LNCaP clone FGC (cell line): ENCODE measurements around the gene KRTAP3-2.

Source experiments
- DNase-seq: peaks from one replicate; pipeline ENCODE4 v3.0.0-alpha.2; 2011; ENCODE audit warnings: low read depth
- H3K4me3 ChIP-seq: 2 replicates; pipeline ENCODE4 v1.5.1; 2011; ENCODE audit warnings: mild to moderate bottlenecking, low read depth, low read length, control low read depth
- CTCF ChIP-seq: IDR thresholded peaks from 2 replicates; pipeline ENCODE4 v1.5.1; 2012; ENCODE audit warnings: mild to moderate bottlenecking; ENCODE audit not compliant: control insufficient read depth, insufficient read depth; ENCODE audit errors: extremely low read depth

The KRTAP3-2 gene

GRCh38 chr17:40958086-40958953, 41.4 kb downstream of the KRTAP3-2 start:
- DNase-seq: peak; percentile 89
- TF ChIP-seq CTCF: no peak
- no peak overlapping the region for H3K4me3 ChIP-seq

- DNase-seq: no peak
- TF ChIP-seq CTCF: no peak
- no peak overlapping the region for H3K4me3 ChIP-seq
These were observed 43.1 kb downstream of the KRTAP3-2 start for GRCh38 chr17:40956401-40957254.

- no peak for DNase-seq
- H3K4me3 ChIP-seq: no peak overlapping the region
- TF ChIP-seq CTCF: no peak
These were observed 45.8 kb downstream of the KRTAP3-2 start for GRCh38 chr17:40953881-40954280.

GRCh38 chr17:40952661-40953060, 47.0 kb downstream of the KRTAP3-2 start:
- TF ChIP-seq CTCF: no peak
- H3K4me3 ChIP-seq: no peak overlapping the region
- no peak for DNase-seq

- no peak for DNase-seq
These were observed 47.6 kb downstream of the KRTAP3-2 start for GRCh38 chr17:40952154-40952553.

GRCh38 chr17:40951011-40951622, 48.6 kb downstream of the KRTAP3-2 start:
- no peak overlapping the region for H3K4me3 ChIP-seq
- no peak for TF ChIP-seq CTCF
- no peak for DNase-seq

More at GRCh38 chr17:40952154-40952553, 47.6 kb downstream of the KRTAP3-2 start:
- TF ChIP-seq CTCF: no peak
- H3K4me3 ChIP-seq: no peak overlapping the region
